ENCODE data around the gene KIF1C. TPM values are rescaled to one million over a fixed set of nuclear protein-coding genes. Genes with fewer than 3 reads are reported as not detected.
A peak's percentile ranks its signal among the peaks of the same experiment; 100 is the strongest.

The KIF1C gene
- total RNA-seq, 1 experiment from 2014 or later: 130 TPM

DNA sequence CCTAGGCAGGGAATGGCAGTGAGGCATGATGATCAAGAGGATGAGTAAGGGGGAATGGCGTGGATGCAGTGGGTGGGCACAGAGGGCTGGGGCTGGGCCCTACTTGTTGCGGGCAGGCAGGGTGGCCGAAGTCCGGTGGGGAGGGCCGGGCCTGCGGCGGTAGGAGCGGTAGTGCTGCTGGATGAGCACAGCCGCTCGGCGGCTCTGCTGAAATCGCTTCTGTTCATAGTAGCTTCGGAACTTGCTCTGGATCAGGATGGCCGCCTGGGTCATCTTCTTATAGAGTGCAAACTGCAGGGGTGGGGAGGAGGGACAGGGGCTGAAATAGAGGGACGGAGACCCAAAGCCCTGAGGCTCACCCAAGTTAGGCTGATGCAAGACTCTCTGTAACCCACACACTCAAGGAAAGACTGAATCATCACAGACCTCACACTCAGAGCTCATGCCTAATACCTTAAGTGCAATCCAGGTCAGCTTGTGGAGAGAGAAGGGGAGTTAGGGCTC, 28.7 kb upstream of the KIF1C start:
- Mint-ChIP-seq H3K27me3 (ENCODE audit: low read depth) (peaks cover 28% of the 10 kb centered on the region), H3K9me3 (peaks cover 13% of the 10 kb centered on the region), H3K27ac (peak overlapping the region; percentile 80), H3K4me1 (peaks cover 31% of the 10 kb centered on the region), H3K4me3 (no peak overlapping the region), H3K36me3 (peaks cover 20% of the 10 kb centered on the region)
- TF ChIP-seq TP53 (CRISPR knock-in tag; IDR thresholded peaks at IDR 0.05) (no peak), ZBTB21 (CRISPR knock-in tag; IDR thresholded peaks at IDR 0.05; ENCODE audit: borderline replicate concordance) (no peak), GABPB1 (CRISPR knock-in tag; IDR thresholded peaks at IDR 0.05) (peak; percentile 93), PRRX2 (CRISPR knock-in tag; IDR thresholded peaks at IDR 0.05) (no peak), SOX15 (CRISPR knock-in tag; IDR thresholded peaks at IDR 0.05) (no peak)
- TF ChIP-seq, protein P1, sequence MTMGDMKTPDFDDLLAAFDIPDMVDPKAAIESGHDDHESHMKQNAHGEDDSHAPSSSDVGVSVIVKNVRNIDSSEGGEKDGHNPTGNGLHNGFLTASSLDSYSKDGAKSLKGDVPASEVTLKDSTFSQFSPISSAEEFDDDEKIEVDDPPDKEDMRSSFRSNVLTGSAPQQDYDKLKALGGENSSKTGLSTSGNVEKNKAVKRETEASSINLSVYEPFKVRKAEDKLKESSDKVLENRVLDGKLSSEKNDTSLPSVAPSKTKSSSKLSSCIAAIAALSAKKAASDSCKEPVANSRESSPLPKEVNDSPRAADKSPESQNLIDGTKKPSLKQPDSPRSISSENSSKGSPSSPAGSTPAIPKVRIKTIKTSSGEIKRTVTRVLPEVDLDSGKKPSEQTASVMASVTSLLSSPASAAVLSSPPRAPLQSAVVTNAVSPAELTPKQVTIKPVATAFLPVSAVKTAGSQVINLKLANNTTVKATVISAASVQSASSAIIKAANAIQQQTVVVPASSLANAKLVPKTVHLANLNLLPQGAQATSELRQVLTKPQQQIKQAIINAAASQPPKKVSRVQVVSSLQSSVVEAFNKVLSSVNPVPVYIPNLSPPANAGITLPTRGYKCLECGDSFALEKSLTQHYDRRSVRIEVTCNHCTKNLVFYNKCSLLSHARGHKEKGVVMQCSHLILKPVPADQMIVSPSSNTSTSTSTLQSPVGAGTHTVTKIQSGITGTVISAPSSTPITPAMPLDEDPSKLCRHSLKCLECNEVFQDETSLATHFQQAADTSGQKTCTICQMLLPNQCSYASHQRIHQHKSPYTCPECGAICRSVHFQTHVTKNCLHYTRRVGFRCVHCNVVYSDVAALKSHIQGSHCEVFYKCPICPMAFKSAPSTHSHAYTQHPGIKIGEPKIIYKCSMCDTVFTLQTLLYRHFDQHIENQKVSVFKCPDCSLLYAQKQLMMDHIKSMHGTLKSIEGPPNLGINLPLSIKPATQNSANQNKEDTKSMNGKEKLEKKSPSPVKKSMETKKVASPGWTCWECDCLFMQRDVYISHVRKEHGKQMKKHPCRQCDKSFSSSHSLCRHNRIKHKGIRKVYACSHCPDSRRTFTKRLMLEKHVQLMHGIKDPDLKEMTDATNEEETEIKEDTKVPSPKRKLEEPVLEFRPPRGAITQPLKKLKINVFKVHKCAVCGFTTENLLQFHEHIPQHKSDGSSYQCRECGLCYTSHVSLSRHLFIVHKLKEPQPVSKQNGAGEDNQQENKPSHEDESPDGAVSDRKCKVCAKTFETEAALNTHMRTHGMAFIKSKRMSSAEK (CRISPR knock-in tag; IDR thresholded peaks at IDR 0.05; ENCODE audit: borderline replicate concordance): no peak
- TF ChIP-seq, protein P2, sequence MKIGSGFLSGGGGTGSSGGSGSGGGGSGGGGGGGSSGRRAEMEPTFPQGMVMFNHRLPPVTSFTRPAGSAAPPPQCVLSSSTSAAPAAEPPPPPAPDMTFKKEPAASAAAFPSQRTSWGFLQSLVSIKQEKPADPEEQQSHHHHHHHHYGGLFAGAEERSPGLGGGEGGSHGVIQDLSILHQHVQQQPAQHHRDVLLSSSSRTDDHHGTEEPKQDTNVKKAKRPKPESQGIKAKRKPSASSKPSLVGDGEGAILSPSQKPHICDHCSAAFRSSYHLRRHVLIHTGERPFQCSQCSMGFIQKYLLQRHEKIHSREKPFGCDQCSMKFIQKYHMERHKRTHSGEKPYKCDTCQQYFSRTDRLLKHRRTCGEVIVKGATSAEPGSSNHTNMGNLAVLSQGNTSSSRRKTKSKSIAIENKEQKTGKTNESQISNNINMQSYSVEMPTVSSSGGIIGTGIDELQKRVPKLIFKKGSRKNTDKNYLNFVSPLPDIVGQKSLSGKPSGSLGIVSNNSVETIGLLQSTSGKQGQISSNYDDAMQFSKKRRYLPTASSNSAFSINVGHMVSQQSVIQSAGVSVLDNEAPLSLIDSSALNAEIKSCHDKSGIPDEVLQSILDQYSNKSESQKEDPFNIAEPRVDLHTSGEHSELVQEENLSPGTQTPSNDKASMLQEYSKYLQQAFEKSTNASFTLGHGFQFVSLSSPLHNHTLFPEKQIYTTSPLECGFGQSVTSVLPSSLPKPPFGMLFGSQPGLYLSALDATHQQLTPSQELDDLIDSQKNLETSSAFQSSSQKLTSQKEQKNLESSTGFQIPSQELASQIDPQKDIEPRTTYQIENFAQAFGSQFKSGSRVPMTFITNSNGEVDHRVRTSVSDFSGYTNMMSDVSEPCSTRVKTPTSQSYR (CRISPR knock-in tag; IDR thresholded peaks at IDR 0.05): 0 out of 2 replicates have a peak, but pooled peaks have one; percentile 24
- TF ChIP-seq, protein P3, sequence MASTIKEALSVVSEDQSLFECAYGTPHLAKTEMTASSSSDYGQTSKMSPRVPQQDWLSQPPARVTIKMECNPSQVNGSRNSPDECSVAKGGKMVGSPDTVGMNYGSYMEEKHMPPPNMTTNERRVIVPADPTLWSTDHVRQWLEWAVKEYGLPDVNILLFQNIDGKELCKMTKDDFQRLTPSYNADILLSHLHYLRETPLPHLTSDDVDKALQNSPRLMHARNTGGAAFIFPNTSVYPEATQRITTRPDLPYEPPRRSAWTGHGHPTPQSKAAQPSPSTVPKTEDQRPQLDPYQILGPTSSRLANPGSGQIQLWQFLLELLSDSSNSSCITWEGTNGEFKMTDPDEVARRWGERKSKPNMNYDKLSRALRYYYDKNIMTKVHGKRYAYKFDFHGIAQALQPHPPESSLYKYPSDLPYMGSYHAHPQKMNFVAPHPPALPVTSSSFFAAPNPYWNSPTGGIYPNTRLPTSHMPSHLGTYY (CRISPR knock-in tag; IDR thresholded peaks at IDR 0.05): no peak
- TF ChIP-seq, protein P4, sequence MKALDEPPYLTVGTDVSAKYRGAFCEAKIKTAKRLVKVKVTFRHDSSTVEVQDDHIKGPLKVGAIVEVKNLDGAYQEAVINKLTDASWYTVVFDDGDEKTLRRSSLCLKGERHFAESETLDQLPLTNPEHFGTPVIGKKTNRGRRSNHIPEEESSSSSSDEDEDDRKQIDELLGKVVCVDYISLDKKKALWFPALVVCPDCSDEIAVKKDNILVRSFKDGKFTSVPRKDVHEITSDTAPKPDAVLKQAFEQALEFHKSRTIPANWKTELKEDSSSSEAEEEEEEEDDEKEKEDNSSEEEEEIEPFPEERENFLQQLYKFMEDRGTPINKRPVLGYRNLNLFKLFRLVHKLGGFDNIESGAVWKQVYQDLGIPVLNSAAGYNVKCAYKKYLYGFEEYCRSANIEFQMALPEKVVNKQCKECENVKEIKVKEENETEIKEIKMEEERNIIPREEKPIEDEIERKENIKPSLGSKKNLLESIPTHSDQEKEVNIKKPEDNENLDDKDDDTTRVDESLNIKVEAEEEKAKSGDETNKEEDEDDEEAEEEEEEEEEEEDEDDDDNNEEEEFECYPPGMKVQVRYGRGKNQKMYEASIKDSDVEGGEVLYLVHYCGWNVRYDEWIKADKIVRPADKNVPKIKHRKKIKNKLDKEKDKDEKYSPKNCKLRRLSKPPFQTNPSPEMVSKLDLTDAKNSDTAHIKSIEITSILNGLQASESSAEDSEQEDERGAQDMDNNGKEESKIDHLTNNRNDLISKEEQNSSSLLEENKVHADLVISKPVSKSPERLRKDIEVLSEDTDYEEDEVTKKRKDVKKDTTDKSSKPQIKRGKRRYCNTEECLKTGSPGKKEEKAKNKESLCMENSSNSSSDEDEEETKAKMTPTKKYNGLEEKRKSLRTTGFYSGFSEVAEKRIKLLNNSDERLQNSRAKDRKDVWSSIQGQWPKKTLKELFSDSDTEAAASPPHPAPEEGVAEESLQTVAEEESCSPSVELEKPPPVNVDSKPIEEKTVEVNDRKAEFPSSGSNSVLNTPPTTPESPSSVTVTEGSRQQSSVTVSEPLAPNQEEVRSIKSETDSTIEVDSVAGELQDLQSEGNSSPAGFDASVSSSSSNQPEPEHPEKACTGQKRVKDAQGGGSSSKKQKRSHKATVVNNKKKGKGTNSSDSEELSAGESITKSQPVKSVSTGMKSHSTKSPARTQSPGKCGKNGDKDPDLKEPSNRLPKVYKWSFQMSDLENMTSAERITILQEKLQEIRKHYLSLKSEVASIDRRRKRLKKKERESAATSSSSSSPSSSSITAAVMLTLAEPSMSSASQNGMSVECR (CRISPR knock-in tag; IDR thresholded peaks at IDR 0.05; ENCODE audit: borderline replicate concordance): no peak
- TF ChIP-seq, protein P5, sequence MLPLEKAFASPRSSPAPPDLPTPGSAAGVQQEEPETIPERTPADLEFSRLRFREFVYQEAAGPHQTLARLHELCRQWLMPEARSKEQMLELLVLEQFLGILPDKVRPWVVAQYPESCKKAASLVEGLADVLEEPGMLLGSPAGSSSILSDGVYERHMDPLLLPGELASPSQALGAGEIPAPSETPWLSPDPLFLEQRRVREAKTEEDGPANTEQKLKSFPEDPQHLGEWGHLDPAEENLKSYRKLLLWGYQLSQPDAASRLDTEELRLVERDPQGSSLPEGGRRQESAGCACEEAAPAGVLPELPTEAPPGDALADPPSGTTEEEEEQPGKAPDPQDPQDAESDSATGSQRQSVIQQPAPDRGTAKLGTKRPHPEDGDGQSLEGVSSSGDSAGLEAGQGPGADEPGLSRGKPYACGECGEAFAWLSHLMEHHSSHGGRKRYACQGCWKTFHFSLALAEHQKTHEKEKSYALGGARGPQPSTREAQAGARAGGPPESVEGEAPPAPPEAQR (CRISPR knock-in tag; IDR thresholded peaks at IDR 0.05): no peak
- ChIA-PET CTCF (interaction anchor here (1.0 to 3.2 kb wide), 8 partner anchors 11 to 69 kb away, joined by 3 to 49 read pairs (median 10); partner anchors contain the start of genes CAMTA2, ENO3 and INCA1), POLR2A (interaction anchor here (0.5 to 4.8 kb wide), 5 partner anchors 22 to 69 kb away, joined by 3 to 45 read pairs (median 6); partner anchors contain the start of genes PFN1, RNF167 and SLC25A11)
- ATAC-seq: no peak
- no peak for DNase-seq (ENCODE audit: low spot score)

Measured in WTC11 (cell line).